Stimulated activated CD8-positive, alpha-beta memory T cell treated with anti-CD3 and anti-CD28 coated beads, Interleukin-2, amount 100 ng/mL, for 48 hours (primary cell): Measurements from ENCODE around the gene NEU3.

Experiments
- DNase-seq, 2 donors: peaks; one replicate each; pipeline ENCODE4 v3.0.0-alpha.2; 2020; ENCODE audit warnings: low read depth in 2 of 2

Gene NEU3

DNA sequence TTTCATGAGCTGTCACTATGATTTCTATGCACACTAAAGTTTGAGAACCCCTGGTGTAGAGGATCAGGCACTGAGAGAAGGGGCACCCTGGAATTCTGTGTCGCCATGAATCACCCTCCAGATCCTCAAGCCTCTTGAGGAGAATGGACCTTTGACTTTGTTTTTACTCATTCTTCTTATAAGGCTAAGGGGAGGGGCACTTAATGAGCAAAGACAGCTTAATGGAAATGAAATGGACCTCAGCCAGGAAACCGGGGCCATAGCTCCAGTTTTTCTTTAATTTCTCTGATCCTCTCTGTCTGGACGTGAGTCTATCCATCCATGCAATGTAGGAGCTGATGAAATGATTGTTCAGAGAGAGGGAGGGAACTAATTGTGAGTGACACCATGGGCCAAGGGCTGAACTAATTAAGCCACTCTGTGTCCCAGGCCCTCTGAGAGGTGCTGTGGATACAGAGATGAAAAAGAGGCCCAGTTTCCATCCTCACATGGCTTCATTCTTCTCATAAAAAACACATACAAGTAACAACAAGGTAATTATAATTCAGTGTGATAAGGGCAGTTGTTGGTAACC lies 75.1 kb downstream of the NEU3 start:
- DNase-seq: no peak

- DNase-seq: no peak
Observed at GRCh38 chr11:75066061-75066460, 77.3 kb downstream of the NEU3 start.
